PC-9 (cell line): ENCODE data around the gene MSI2. TPM values are rescaled to one million over a fixed set of nuclear protein-coding genes. Genes with fewer than 3 reads are reported as not detected.

Source experiments
- BruUV-seq: library from RNA; stranded (reverse); fragments of 400-500 nt; replicated peaks from 2 replicates; lab custom pipeline; 2021; lab: Mats Ljungman, UMichigan
- CTCF ChIA-PET: fragments of 300-600 bp; sonication (Branson Sonifier 250); formaldehyde crosslinking; loops from one replicate; lab custom pipeline; 2022; ENCODE audit warnings: antibody characterized with exemption; lab: Charles Lee
- POLR2A ChIA-PET: fragments of 300-600 bp; sonication (Branson Sonifier 250); formaldehyde crosslinking; loops from one replicate; lab custom pipeline; 2022; ENCODE audit warnings: antibody characterized with exemption; ENCODE audit not compliant: unreplicated experiment; lab: Charles Lee
- DNase-seq, 2 experiments: peaks; one replicate each; pipeline versions ENCODE4 v3.0.0 to v3.0.0-alpha.2; 2015 to 2022; ENCODE audit warnings: mixed read lengths in 1 of 2
- H2AFZ ChIP-seq: fragments of 200-600 bp; sonication (generic); 2 replicates; pipeline ENCODE4 v1.8.1; 2017; ENCODE audit warnings: antibody characterized with exemption
- H3F3A ChIP-seq: fragments of 200-600 bp; sonication (generic); 2 replicates; pipeline ENCODE4 v1.8.1; 2017; ENCODE audit warnings: antibody characterized with exemption, mild to moderate bottlenecking, low read depth; ENCODE audit not compliant: insufficient read depth
- H3K27ac ChIP-seq: fragments of 200-600 bp; sonication (generic); 2 replicates; pipeline ENCODE4 v1.6.1; 2016; ENCODE audit warnings: mixed run types
- H3K27me3 ChIP-seq: fragments of 200-600 bp; sonication (generic); 2 replicates; pipeline ENCODE4 v1.6.1; 2016; ENCODE audit warnings: low read depth, mixed run types; ENCODE audit not compliant: insufficient read depth
- H3K36me3 ChIP-seq: fragments of 200-600 bp; sonication (generic); 2 replicates; pipeline ENCODE4 v1.6.1; 2016; ENCODE audit warnings: low read depth, mixed run types
- H3K4me1 ChIP-seq: fragments of 200-600 bp; sonication (generic); replicated peaks from 2 replicates; pipeline ENCODE4 v1.6.1; 2016; ENCODE audit warnings: mixed run types; ENCODE audit not compliant: insufficient read depth
- H3K4me2 ChIP-seq: fragments of 200-600 bp; sonication (generic); 2 replicates; pipeline ENCODE4 v1.6.1; 2017; ENCODE audit warnings: mixed run types
- H3K4me3 ChIP-seq: fragments of 200-600 bp; sonication (generic); 2 replicates; pipeline ENCODE4 v1.6.1; 2016; ENCODE audit warnings: mixed run types
- H3K79me2 ChIP-seq: fragments of 200-600 bp; sonication (generic); 2 replicates; pipeline ENCODE4 v1.6.1; 2017; ENCODE audit warnings: low read depth, mixed run types
- H3K9me2 ChIP-seq: fragments of 200-600 bp; sonication (generic); 2 replicates; pipeline ENCODE4 v1.8.1; 2017; ENCODE audit warnings: mild to moderate bottlenecking; ENCODE audit not compliant: insufficient read depth
- H3K9me3 ChIP-seq: fragments of 200-600 bp; sonication (generic); 2 replicates; pipeline ENCODE4 v1.8.1; 2016; ENCODE audit warnings: low read depth; ENCODE audit not compliant: insufficient read depth
- H4K20me1 ChIP-seq: fragments of 200-600 bp; sonication (generic); 2 replicates; pipeline ENCODE4 v1.8.1; 2017; ENCODE audit not compliant: insufficient read depth
- CTCF ChIP-seq: fragments of 200-600 bp; sonication (generic); conservative IDR thresholded peaks from 2 replicates; pipeline ENCODE4 v1.6.1; 2017; ENCODE audit warnings: mixed run types, antibody characterized with exemption, mild to moderate bottlenecking, moderate library complexity
- EZH2 ChIP-seq: fragments of 200-600 bp; sonication (generic); IDR thresholded peaks from 2 replicates; pipeline ENCODE4 v1.8.0; 2017; ENCODE audit warnings: antibody characterized with exemption, low read depth
- intact Hi-C: fragments of 100-400 bp; cut with micrococcal nuclease; formaldehyde crosslinking; loops from one replicate; pipeline ENCODE4 v1.10.0; 2022; ENCODE audit not compliant: unreplicated experiment
- total RNA-seq: library from RNA; stranded (reverse); gene quantifications from 2 replicates; pipeline ENCODE4 v1.2.3, GENCODE V29; 2021

MSI2 gene
- total RNA-seq, 1 experiment from 2014 or later: 15.7 TPM

GRCh38 chr17:57514614-57515013, 258.3 kb downstream of the MSI2 start:
- Histone ChIP-seq H3K9me2 (no peaks in the 10 kb centered on the region), H2AFZ (no peak overlapping the region), H3K36me3 (no peaks in the 10 kb centered on the region), H3K4me2 (no peak overlapping the region), H3K79me2 (no peaks in the 10 kb centered on the region), H3K4me1 (peaks cover 7% of the 10 kb centered on the region; the same call in 1 of the 2 replicates), H3K9me3 (no peaks in the 10 kb centered on the region), H3F3A (no peaks in the 10 kb centered on the region), H3K27me3 (peaks cover 9% of the 10 kb centered on the region; the same call in 1 of the 2 replicates), H3K27ac (no peak overlapping the region), H3K4me3 (no peak overlapping the region), H4K20me1 (0 out of 2 replicates have a peak, but pooled peaks cover 3% of the 10 kb centered on the region)
- peak in 1 of 2 experiments; percentile 48 for DNase-seq
- TF ChIP-seq CTCF (no peak), EZH2 (no peak)
- intact Hi-C loops: no loop called here
- ChIA-PET CTCF (no interaction called here), POLR2A (no interaction called here)
- BruUV-seq: no TSS peak

- Histone ChIP-seq H3K4me3 (no peak overlapping the region), H3K9me3 (no peaks in the 10 kb centered on the region), H3K4me2 (no peak overlapping the region), H3K9me2 (no peaks in the 10 kb centered on the region), H3F3A (no peaks in the 10 kb centered on the region), H3K27me3 (0 out of 2 replicates have a peak, but pooled peaks cover 7% of the 10 kb centered on the region), H3K79me2 (no peaks in the 10 kb centered on the region), H4K20me1 (0 out of 2 replicates have a peak, but pooled peaks cover 3% of the 10 kb centered on the region), H3K4me1 (peaks cover 7% of the 10 kb centered on the region; the same call in 1 of the 2 replicates), H3K36me3 (no peaks in the 10 kb centered on the region), H3K27ac (no peak overlapping the region), H2AFZ (no peak overlapping the region)
- ChIA-PET CTCF (interaction anchor here (0.5 to 0.7 kb wide), 3 partner anchors 156 to 734 kb away, joined by 3 to 23 read pairs (median 5); no protein-coding TSS in a partner anchor), POLR2A (no interaction called here)
- TF ChIP-seq EZH2 (no peak), CTCF (peak; percentile 47)
- peak in 1 of 2 experiments; percentile 11 for DNase-seq
- no TSS peak for BruUV-seq
- intact Hi-C loops: no loop called here
Observed at GRCh38 chr17:57515662-57516211, 259.4 kb downstream of the MSI2 start.

GRCh38 chr17:57516290-57517230, 260.2 kb downstream of the MSI2 start:
- Histone ChIP-seq H3K27me3 (peaks cover 13% of the 10 kb centered on the region; the same call in 1 of the 2 replicates), H3K4me1 (peaks cover 7% of the 10 kb centered on the region; the same call in 1 of the 2 replicates), H3K4me3 (no peak overlapping the region), H3K9me3 (no peaks in the 10 kb centered on the region), H3K9me2 (no peaks in the 10 kb centered on the region), H4K20me1 (0 out of 2 replicates have a peak, but pooled peaks cover 3% of the 10 kb centered on the region), H3F3A (no peaks in the 10 kb centered on the region), H3K36me3 (no peaks in the 10 kb centered on the region), H3K79me2 (no peaks in the 10 kb centered on the region), H2AFZ (no peak overlapping the region), H3K4me2 (no peak overlapping the region), H3K27ac (no peak overlapping the region)
- ChIA-PET POLR2A (no interaction called here), CTCF (interaction anchor here (0.5 to 0.7 kb wide), 3 partner anchors 156 to 733 kb away, joined by 3 to 23 read pairs (median 5); no protein-coding TSS in a partner anchor)
- no peak for TF ChIP-seq EZH2
- no peak for TF ChIP-seq CTCF
- BruUV-seq: no TSS peak
- intact Hi-C loops: no loop called here
- DNase-seq: peak in 1 of 2 experiments; percentile 30
